GM19351 (cell line): ENCODE data around the gene LONP1.

ENCODE experiments used
- ATAC-seq: cut with Tn5 transposase; IDR thresholded peaks from one replicate; pipeline ENCODE4 v1.9.1; 2021; ENCODE audit warnings: mild to moderate bottlenecking, moderate library complexity; ENCODE audit not compliant: unreplicated experiment

Gene LONP1

GRCh38 chr19:5652261-5652660, 67.7 kb downstream of the LONP1 start:
- no peak for ATAC-seq

DNA sequence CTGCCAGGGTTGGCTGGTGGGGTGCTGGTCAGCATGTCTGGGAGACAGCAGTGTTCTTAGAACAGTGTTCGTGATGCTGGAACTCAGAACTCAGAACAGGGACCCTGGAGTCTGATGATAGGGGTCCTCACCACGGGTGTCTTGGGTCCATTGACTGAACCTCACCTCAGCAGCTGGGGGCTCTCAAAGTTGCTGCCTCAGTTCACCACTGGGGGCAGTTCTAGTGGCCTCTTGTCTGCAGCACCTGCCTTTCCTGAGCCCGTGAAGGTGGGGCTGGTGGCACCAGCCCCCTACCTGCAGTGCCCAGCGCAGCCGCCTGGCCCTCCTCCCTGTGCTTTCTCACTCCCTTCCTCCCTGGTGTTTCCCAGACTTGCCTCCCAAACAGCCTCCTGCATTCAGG, 68.6 kb downstream of the LONP1 start:
- no peak for ATAC-seq

DNA sequence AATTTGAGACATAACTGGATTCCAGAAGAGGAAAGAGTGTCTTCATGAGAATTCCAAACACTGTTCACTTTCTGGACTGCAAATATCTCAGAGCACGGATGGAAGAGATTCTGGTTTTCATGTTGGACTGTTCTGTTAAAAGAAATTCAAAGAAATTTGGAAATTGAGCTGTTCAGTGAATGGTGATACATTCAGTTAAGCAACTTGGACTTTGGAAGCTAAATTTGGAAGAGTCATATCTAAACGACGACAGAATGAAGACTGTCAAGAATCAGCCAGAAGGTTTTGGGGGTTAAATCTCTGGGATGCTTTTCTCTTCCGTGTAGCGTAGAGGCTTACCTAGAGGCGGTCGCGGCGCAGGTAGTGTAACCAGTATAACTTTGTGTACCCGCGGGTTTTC, 71.5 kb downstream of the LONP1 start:
- ATAC-seq: no peak

- no peak for ATAC-seq
Measured at GRCh38 chr19:5646703-5647102, 73.2 kb downstream of the LONP1 start.

DNA sequence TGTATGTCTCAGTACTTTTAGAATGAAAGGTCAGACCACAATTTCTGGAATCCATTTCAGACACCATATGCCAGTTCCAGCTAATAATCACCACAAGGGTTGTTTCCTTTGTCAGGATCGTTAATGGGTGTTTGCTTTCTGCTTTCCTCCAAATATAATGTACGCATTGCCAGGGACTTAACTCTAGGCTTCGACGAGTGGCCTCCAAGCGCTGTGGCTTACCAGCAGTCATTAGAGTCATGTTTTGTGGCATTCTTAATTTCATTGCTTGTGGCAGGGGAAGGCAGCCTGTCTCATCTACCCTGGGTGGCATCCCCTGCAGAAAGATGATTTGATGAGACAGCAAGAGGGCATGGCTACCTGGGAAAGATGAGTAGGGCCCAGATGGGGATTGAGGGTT, 74.5 kb downstream of the LONP1 start:
- ATAC-seq: no peak

DNA sequence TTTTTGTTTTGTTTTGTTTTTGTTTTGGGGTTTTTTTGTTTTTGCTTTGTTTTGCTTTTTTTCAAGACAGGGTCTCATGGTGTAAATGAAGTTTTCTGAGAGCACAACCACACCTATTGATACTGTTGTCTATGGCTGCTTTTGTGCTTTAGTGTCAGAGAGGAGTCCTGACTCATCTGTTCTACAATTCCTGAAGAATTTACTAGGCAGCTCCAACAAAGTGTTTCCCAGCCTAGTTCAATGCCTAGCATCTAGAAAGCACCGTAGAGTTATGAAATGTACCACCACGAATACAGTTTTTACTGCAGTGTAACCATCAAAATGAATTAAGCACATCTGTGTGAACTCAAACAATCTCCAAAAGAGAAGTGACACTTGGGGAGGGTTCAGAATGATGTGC, 75.9 kb downstream of the LONP1 start:
- no peak for ATAC-seq

DNA sequence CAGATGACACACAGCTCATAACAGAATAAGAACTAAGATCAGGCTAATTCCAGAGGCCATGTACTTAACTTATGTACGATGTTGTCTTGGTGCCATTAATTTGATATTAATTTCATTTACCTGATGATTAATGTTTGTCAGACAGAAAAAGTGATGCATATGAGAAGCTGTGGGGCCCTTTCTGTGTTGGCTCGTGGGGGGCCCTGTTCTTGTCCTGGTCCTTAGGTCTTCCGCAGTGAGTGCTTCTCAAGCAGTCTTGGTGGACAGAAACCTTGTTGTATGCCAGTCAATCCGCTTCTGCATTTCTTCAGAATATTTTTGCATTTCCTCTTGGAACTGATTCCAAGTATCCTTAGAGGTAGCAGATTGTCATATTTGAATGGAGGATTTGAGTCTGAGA, 76.9 kb downstream of the LONP1 start:
- no peak for ATAC-seq

GRCh38 chr19:5642204-5642603, 77.7 kb downstream of the LONP1 start:
- ATAC-seq: no peak
